ENCODE results near the gene CYP27C1.

The CYP27C1 gene

GRCh38 chr2:127157651-127158485, 62.2 kb downstream of the CYP27C1 start:
- DNase-seq (ENCODE audit: low read depth in 2 of 3, low spot score in 1 of 3) = no peak

GRCh38 chr2:127157114-127157513, 63.0 kb downstream of the CYP27C1 start:
- DNase-seq (ENCODE audit: low read depth in 2 of 3, low spot score in 1 of 3) = no peak

- DNase-seq (ENCODE audit: low read depth in 2 of 3, low spot score in 1 of 3) = no peak
Observed at GRCh38 chr2:127155947-127156346, 64.2 kb downstream of the CYP27C1 start.

- DNase-seq (ENCODE audit: low read depth in 2 of 3, low spot score in 1 of 3) = no peak
Observed at GRCh38 chr2:127155028-127155581, 65.0 kb downstream of the CYP27C1 start.

GRCh38 chr2:127154396-127154795, 65.7 kb downstream of the CYP27C1 start:
- no peak for DNase-seq (ENCODE audit: low read depth in 2 of 3, low spot score in 1 of 3)

- no peak for DNase-seq (ENCODE audit: low read depth in 2 of 3, low spot score in 1 of 3)
Observed at GRCh38 chr2:127153691-127154158, 66.4 kb downstream of the CYP27C1 start.

GRCh38 chr2:127150996-127151395, 69.1 kb downstream of the CYP27C1 start:
- DNase-seq (ENCODE audit: low read depth in 2 of 3, low spot score in 1 of 3) = no peak

- DNase-seq (ENCODE audit: low read depth in 2 of 3, low spot score in 1 of 3) = no peak
Observed at GRCh38 chr2:127149384-127149783, 70.7 kb downstream of the CYP27C1 start.

GRCh38 chr2:127146820-127147502, 73.1 kb downstream of the CYP27C1 start:
- no peak for DNase-seq (ENCODE audit: low read depth in 2 of 3, low spot score in 1 of 3)

GRCh38 chr2:127146071-127146725, 73.9 kb downstream of the CYP27C1 start:
- DNase-seq (ENCODE audit: low read depth in 2 of 3, low spot score in 1 of 3) = no peak

- no peak for DNase-seq (ENCODE audit: low read depth in 2 of 3, low spot score in 1 of 3)
Observed at GRCh38 chr2:127145280-127145895, 74.7 kb downstream of the CYP27C1 start.

GRCh38 chr2:127143841-127144782, 76.0 kb downstream of the CYP27C1 start:
- DNase-seq (ENCODE audit: low read depth in 2 of 3, low spot score in 1 of 3) = no peak

GRCh38 chr2:127142663-127143630, 77.2 kb downstream of the CYP27C1 start:
- DNase-seq (ENCODE audit: low read depth in 2 of 3, low spot score in 1 of 3) = no peak

GRCh38 chr2:127140538-127140937, 79.6 kb downstream of the CYP27C1 start:
- DNase-seq (ENCODE audit: low read depth in 2 of 3, low spot score in 1 of 3) = no peak

GRCh38 chr2:127139766-127140165, 80.3 kb downstream of the CYP27C1 start:
- DNase-seq (ENCODE audit: low read depth in 2 of 3, low spot score in 1 of 3) = no peak

GRCh38 chr2:127138281-127138680, 81.8 kb downstream of the CYP27C1 start:
- no peak for DNase-seq (ENCODE audit: low read depth in 2 of 3, low spot score in 1 of 3)

- DNase-seq (ENCODE audit: low read depth in 2 of 3, low spot score in 1 of 3) = no peak
Observed at GRCh38 chr2:127137741-127138140, 82.4 kb downstream of the CYP27C1 start.

- DNase-seq (ENCODE audit: low read depth in 2 of 3, low spot score in 1 of 3) = no peak
Observed at GRCh38 chr2:127137225-127137624, 82.9 kb downstream of the CYP27C1 start.
